GM18498 (cell line): ENCODE measurements around the gene CASTOR1.

Experiments used
- ATAC-seq: cut with Tn5 transposase; IDR thresholded peaks from one replicate; pipeline ENCODE4 v1.9.1; 2021; ENCODE audit warnings: mild to moderate bottlenecking, moderate library complexity; ENCODE audit not compliant: unreplicated experiment

Gene CASTOR1

GRCh38 chr22:30320021-30320556, 30.8 kb upstream of the CASTOR1 start:
- ATAC-seq: no peak

GRCh38 chr22:30318799-30319419, 29.6 kb upstream of the CASTOR1 start:
- ATAC-seq: no peak

- ATAC-seq: no peak
Measured at GRCh38 chr22:30317778-30318177, 28.5 kb upstream of the CASTOR1 start.

GRCh38 chr22:30315962-30316576, 26.8 kb upstream of the CASTOR1 start:
- ATAC-seq: no peak

GRCh38 chr22:30314915-30315314, 25.6 kb upstream of the CASTOR1 start:
- ATAC-seq: no peak

GRCh38 chr22:30313527-30314363, 24.4 kb upstream of the CASTOR1 start:
- ATAC-seq: no peak

GRCh38 chr22:30312053-30312452, 22.7 kb upstream of the CASTOR1 start:
- no peak for ATAC-seq

GRCh38 chr22:30310881-30311771, 21.8 kb upstream of the CASTOR1 start:
- ATAC-seq: no peak

GRCh38 chr22:30309951-30310741, 20.8 kb upstream of the CASTOR1 start:
- peak; percentile 34 for ATAC-seq

- ATAC-seq: no peak
Measured at GRCh38 chr22:30308518-30309230, 19.4 kb upstream of the CASTOR1 start.

- ATAC-seq: no peak
Measured at GRCh38 chr22:30308093-30308492, 18.8 kb upstream of the CASTOR1 start.

GRCh38 chr22:30307041-30307574, 17.8 kb upstream of the CASTOR1 start:
- no peak for ATAC-seq

GRCh38 chr22:30306627-30307011, 17.3 kb upstream of the CASTOR1 start:
- ATAC-seq: no peak

- ATAC-seq: no peak
Measured at GRCh38 chr22:30305906-30306626, 16.8 kb upstream of the CASTOR1 start.

GRCh38 chr22:30305519-30305905, 16.2 kb upstream of the CASTOR1 start:
- ATAC-seq: peak; percentile 39

GRCh38 chr22:30304495-30305244, 15.4 kb upstream of the CASTOR1 start:
- ATAC-seq: no peak

GRCh38 chr22:30302810-30303138, 13.5 kb upstream of the CASTOR1 start:
- ATAC-seq: no peak
